GM12892 (cell line): ENCODE measurements around the gene A2M.

Experiments used
- POLR2A ChIP-seq: IDR thresholded peaks from 2 replicates; pipeline ENCODE4 v1.6.1; 2011; ENCODE audit warnings: low read depth, low read length, control low read depth
- TAF1 ChIP-seq: IDR thresholded peaks from 2 replicates; pipeline ENCODE4 v1.6.1; 2011; ENCODE audit warnings: low read depth, mild to moderate bottlenecking, control low read depth, low read length, borderline replicate concordance

GRCh38 chr12:9066755-9067423 is 48.8 kb downstream of the A2M start:
- TF ChIP-seq POLR2A (no peak), TAF1 (no peak)
